Epithelial cell of esophagus (primary cell): ENCODE results near the gene F11R.

Source experiments
- DNase-seq: peaks from one replicate; pipeline ENCODE4 v3.0.0; 2010; ENCODE audit warnings: low read depth
- H3K4me3 ChIP-seq: 2 replicates; pipeline ENCODE4 v1.5.1; 2011; ENCODE audit warnings: mild to moderate bottlenecking, low read length, control low read depth
- CTCF ChIP-seq: IDR thresholded peaks from 2 replicates; pipeline ENCODE4 v1.5.1; 2011; ENCODE audit warnings: low read depth, mild to moderate bottlenecking, low read length, control low read depth, inconsistent platforms; ENCODE audit not compliant: insufficient read depth; ENCODE audit errors: missing control alignments

F11R gene

DNA sequence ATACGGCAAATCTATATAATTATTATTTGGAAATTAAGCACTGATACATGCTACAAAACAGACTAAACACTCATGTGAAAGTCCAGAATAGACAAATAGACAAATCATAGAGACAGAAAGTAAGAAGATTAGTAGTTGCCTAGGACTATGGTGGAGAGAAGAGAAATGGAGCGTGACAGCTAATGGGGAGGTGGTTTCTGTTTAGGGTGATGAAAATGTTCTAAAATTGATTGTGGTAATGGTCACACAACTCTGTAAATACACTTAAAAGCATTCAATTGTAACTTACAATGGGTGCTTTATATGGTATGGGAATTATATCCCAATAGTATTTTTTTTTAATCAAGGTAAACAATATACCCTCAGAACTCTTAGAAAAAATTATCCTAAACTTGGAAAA, 45.9 kb downstream of the F11R start:
- TF ChIP-seq CTCF: no peak
- no peak overlapping the region for H3K4me3 ChIP-seq
- no peak for DNase-seq

GRCh38 chr1:160973491-160973890, 47.5 kb downstream of the F11R start:
- no peak for TF ChIP-seq CTCF
- DNase-seq: no peak

DNA sequence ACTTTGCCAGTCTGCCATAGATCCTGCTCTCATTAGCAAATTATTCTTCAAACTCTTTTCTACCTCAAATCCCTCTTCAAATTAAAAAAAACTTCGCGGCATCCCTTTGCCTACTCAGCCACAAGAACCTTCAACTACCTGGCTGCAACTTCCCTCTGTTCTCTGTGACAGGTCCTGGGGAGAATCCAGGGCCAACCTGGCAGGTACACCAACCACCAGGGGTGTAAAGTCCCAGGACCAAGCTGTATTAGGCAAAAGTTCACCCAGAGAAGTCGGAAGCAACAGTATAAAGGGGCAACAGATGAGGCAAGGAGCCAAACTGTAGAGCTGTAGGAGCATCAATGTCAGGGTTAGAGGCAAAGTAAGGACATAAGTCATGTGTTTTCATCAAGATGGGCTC, 48.0 kb downstream of the F11R start:
- H3K4me3 ChIP-seq: no peak overlapping the region
- no peak for DNase-seq
- no peak for TF ChIP-seq CTCF

More at GRCh38 chr1:160973491-160973890, 47.5 kb downstream of the F11R start:
- no peak overlapping the region for H3K4me3 ChIP-seq

DNA sequence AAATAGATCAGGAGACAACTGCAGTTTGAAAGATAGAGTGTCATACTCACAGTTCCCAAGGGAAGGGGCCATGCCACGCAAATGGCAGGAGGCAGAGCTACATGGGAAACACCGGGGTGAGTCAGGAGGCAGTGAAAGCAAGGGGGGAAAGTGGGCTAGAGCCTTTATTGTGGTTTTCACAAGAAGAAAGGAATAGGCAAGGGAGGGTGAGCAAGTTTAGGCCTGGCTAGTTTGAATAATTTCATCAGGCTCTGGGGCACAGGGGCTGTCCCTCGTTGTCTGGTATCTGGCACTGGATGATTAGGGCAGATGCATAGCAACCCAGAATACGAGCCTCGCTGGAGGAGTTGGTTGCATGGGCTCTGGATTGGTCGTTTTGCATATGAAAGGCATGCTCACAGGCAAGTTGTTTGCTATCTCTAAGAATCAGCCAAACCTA, 49.3 kb downstream of the F11R start:
- peak; percentile 53 for DNase-seq
- H3K4me3 ChIP-seq: no peak overlapping the region
- TF ChIP-seq CTCF: no peak

- no peak for DNase-seq
- TF ChIP-seq CTCF: no peak
- no peak overlapping the region for H3K4me3 ChIP-seq
These were observed 57.4 kb downstream of the F11R start for GRCh38 chr1:160963521-160963920.

GRCh38 chr1:160961419-160961818, 59.5 kb downstream of the F11R start:
- no peak for DNase-seq
- TF ChIP-seq CTCF: no peak
- no peak overlapping the region for H3K4me3 ChIP-seq

GRCh38 chr1:160956966-160957365, 64.0 kb downstream of the F11R start:
- no peak overlapping the region for H3K4me3 ChIP-seq
- no peak for TF ChIP-seq CTCF
- no peak for DNase-seq
